SK-N-SH (cell line): ENCODE measurements around the gene BCL6. TPM values are rescaled to one million over a fixed set of nuclear protein-coding genes. Genes with fewer than 3 reads are reported as not detected.

ENCODE experiments used
- CTCF ChIA-PET: fragments of 300-600, 350-600 bp; formaldehyde crosslinking; extraction: SDS; loops from one replicate; lab custom pipeline; 2021; lab: Yijun Ruan, JAX
- POLR2A ChIA-PET: fragments of 350-600 bp; sonication (Branson Sonifier 250); formaldehyde crosslinking; extraction: SDS; loops from one replicate; lab custom pipeline; 2020; ENCODE audit warnings: antibody characterized with exemption, inconsistent platforms; lab: Yijun Ruan, JAX
- DNase-seq: peaks from one replicate; pipeline ENCODE4 v3.0.0; 2012
- H2AFZ ChIP-seq: fragments of 200-600 bp; sonication (generic); 2 replicates; pipeline ENCODE4 v1.8.1; 2016; ENCODE audit warnings: antibody characterized with exemption, mild to moderate bottlenecking, low read depth
- H3F3A ChIP-seq: fragments of 200-600 bp; sonication (generic); replicated peaks from 2 replicates; pipeline ENCODE3; 2016; ENCODE audit warnings: antibody characterized with exemption, mild to moderate bottlenecking; ENCODE audit not compliant: insufficient read depth
- H3K27ac ChIP-seq, 2 experiments: fragments of 200-500 bp in 1 of 2; fragments of 200-600 bp in 1 of 2; sonication (Bioruptor generic) in 1 of 2; sonication (generic), shearing (Covaris generic) in 1 of 2; 2 replicates each; pipeline versions ENCODE4 v1.5.1 to v1.6.1; 2014 to 2016; ENCODE audit warnings: low read depth in 2 of 2, inconsistent platforms in 1 of 2, low read length in 1 of 2, mild to moderate bottlenecking in 1 of 2, mixed read lengths in 1 of 2
- H3K27me3 ChIP-seq: fragments of 200-600 bp; sonication (generic), shearing (Covaris generic); 2 replicates; pipeline ENCODE4 v1.6.1; 2016; ENCODE audit warnings: mixed run types; ENCODE audit not compliant: insufficient read depth
- H3K36me3 ChIP-seq, 2 experiments: fragments of 200-500 bp in 1 of 2; fragments of 200-600 bp in 1 of 2; sonication (Bioruptor generic) in 1 of 2; sonication (generic) in 1 of 2; replicated peaks in 1 of 2; 2 replicates each; pipeline versions ENCODE3 to v1.5.1; 2014 to 2016; ENCODE audit warnings: low read length in 1 of 2, mild to moderate bottlenecking in 1 of 2; ENCODE audit not compliant: insufficient read depth in 2 of 2, control insufficient read depth in 1 of 2
- H3K4me1 ChIP-seq, 2 experiments: fragments of 200-500 bp in 1 of 2; fragments of 200-600 bp in 1 of 2; sonication (Bioruptor generic) in 1 of 2; sonication (generic), shearing (Covaris generic) in 1 of 2; 2 replicates each; pipeline versions ENCODE4 v1.5.1 to v1.6.1; 2014 to 2016; ENCODE audit warnings: low read depth in 1 of 2, low read length in 1 of 2, mixed run types in 1 of 2; ENCODE audit not compliant: insufficient read depth in 2 of 2, control insufficient read depth in 1 of 2
- H3K4me2 ChIP-seq: fragments of 200-600 bp; sonication (generic), shearing (Covaris generic); 2 replicates; pipeline ENCODE4 v1.6.1; 2017; ENCODE audit warnings: mixed run types
- H3K4me3 ChIP-seq, 2 experiments: fragments of 200-500 bp in 1 of 2; fragments of 200-600 bp in 1 of 2; sonication (Bioruptor generic) in 1 of 2; sonication (generic), shearing (Covaris generic) in 1 of 2; 2 replicates each; pipeline versions ENCODE4 v1.5.1 to v1.8.1; 2014 to 2016; ENCODE audit warnings: low read depth in 2 of 2, inconsistent platforms in 1 of 2, low read length in 1 of 2, mild to moderate bottlenecking in 1 of 2, mixed read lengths in 1 of 2, moderate library complexity in 1 of 2
- H3K79me2 ChIP-seq: fragments of 200-600 bp; sonication (generic); 2 replicates; pipeline ENCODE4 v1.8.1; 2017; ENCODE audit warnings: mild to moderate bottlenecking; ENCODE audit not compliant: insufficient read depth
- H3K9ac ChIP-seq: fragments of 200-600 bp; sonication (generic); 2 replicates; pipeline ENCODE4 v1.6.1; 2017; ENCODE audit warnings: mixed run types
- H3K9me2 ChIP-seq: fragments of 200-600 bp; sonication (generic); 2 replicates; pipeline ENCODE4 v1.6.1; 2017; ENCODE audit warnings: mixed run types
- H3K9me3 ChIP-seq: fragments of 200-600 bp; sonication (generic); 2 replicates; pipeline ENCODE4 v1.6.1; 2017; ENCODE audit warnings: mixed run types, mild to moderate bottlenecking, moderate library complexity
- H4K20me1 ChIP-seq: fragments of 200-600 bp; sonication (generic); 2 replicates; pipeline ENCODE4 v1.6.1; 2017; ENCODE audit warnings: mild to moderate bottlenecking, mixed run types; ENCODE audit not compliant: insufficient read depth
- CHD2 ChIP-seq: fragments of 150-350 bp; IDR thresholded peaks from 2 replicates; pipeline ENCODE4 v1.6.1; 2018; ENCODE audit warnings: low read length; ENCODE audit not compliant: partially characterized antibody
- CTCF ChIP-seq: fragments of 200-600 bp; sonication (generic); IDR thresholded peaks from 2 replicates; pipeline ENCODE4 v1.6.1; 2017; ENCODE audit warnings: antibody characterized with exemption, mild to moderate bottlenecking, moderate library complexity
- ELF1 ChIP-seq: IDR thresholded peaks from 2 replicates; pipeline ENCODE4 v1.4.0; 2012
- GATA2 ChIP-seq: sonication (generic); formaldehyde crosslinking; IDR thresholded peaks from 2 replicates; pipeline ENCODE4 v1.5.0; 2020; ENCODE audit warnings: mild to moderate bottlenecking, missing genetic modification reagents
- IRF3 ChIP-seq: fragments of 150-350 bp; IDR thresholded peaks from 2 replicates; pipeline ENCODE4 v1.6.1; 2016; ENCODE audit warnings: mild to moderate bottlenecking, low read depth, low read length
- MAX ChIP-seq: IDR thresholded peaks from 2 replicates; pipeline ENCODE4 v1.4.0; 2012; ENCODE audit warnings: low read depth
- MXI1 ChIP-seq: IDR thresholded peaks from 2 replicates; pipeline ENCODE4 v1.6.1; 2012; ENCODE audit warnings: mild to moderate bottlenecking, low read depth, low read length, improper control_type of control experiment
- NRF1 ChIP-seq: IDR thresholded peaks from 2 replicates; pipeline ENCODE4 v1.6.1; 2012; ENCODE audit warnings: low read depth, mild to moderate bottlenecking, low read length
- PBX3 ChIP-seq: IDR thresholded peaks from 2 replicates; pipeline ENCODE4; 2012
- RCOR1 ChIP-seq: fragments of 150-350 bp; IDR thresholded peaks from 2 replicates; pipeline ENCODE4 v1.6.1; 2017; ENCODE audit warnings: antibody characterized with exemption, low read length
- RFX5 ChIP-seq: IDR thresholded peaks from 2 replicates; pipeline ENCODE4 v1.6.1; 2012; ENCODE audit warnings: mild to moderate bottlenecking, improper control_type of control experiment, low read length
- RXRA ChIP-seq: IDR thresholded peaks from 2 replicates; pipeline ENCODE4 v1.4.0; 2012; ENCODE audit warnings: low read depth, mild to moderate bottlenecking, borderline replicate concordance
- TAF1 ChIP-seq: IDR thresholded peaks from 2 replicates; pipeline ENCODE4 v1.6.1; 2012; ENCODE audit warnings: low read depth, mild to moderate bottlenecking, low read length, moderate library complexity, borderline replicate concordance
- TCF12 ChIP-seq: IDR thresholded peaks from 2 replicates; pipeline ENCODE4 v1.4.0; 2012
- TEAD4 ChIP-seq: IDR thresholded peaks from 2 replicates; pipeline ENCODE4 v1.4.0; 2012; ENCODE audit warnings: mild to moderate bottlenecking, borderline replicate concordance; ENCODE audit not compliant: insufficient read depth
- ZBTB33 ChIP-seq: IDR thresholded peaks from 2 replicates; pipeline ENCODE4 v1.4.0; 2012; ENCODE audit warnings: low read depth, borderline replicate concordance
- WGBS: methylation state at CpG from one replicate; pipeline ENCODE4 v1.1.6; 2017; ENCODE audit warnings: low lambda C conversion rate; 5-methylcytosine and 5-hydroxymethylcytosine counted together
- polyA plus RNA-seq, 3 experiments: library from polyadenylated mRNA; depleted of rRNA; stranded (reverse); fragments of >200 nt; gene quantifications; 2 replicates each; pipeline ENCODE4 v1.2.3, GENCODE V29; 2012

The BCL6 gene
- polyA plus RNA-seq, 1 of the 3 experiments (the other 2 are of a cell fraction), result 13.8 TPM

GRCh38 chr3:187695449-187695848 lies 49.8 kb downstream of the BCL6 start:
- DNase-seq, result no peak
- WGBS, result 21% methylated on average over 4 of the region's 4 CpGs
- Histone ChIP-seq H3K27ac (no peak overlapping the region), H3K9me3 (no peaks in the 10 kb centered on the region), H3K4me2 (no peak overlapping the region), H3K27me3 (peaks cover 40% of the 10 kb centered on the region; the same call in 1 of the 2 replicates), H3K36me3 (no peaks in the 10 kb centered on the region), H3F3A (no peaks in the 10 kb centered on the region), H2AFZ (no peak overlapping the region), H3K9ac (no peak overlapping the region), H3K9me2 (no peaks in the 10 kb centered on the region), H3K4me1 (no peaks in the 10 kb centered on the region), H4K20me1 (no peaks in the 10 kb centered on the region), H3K79me2 (no peaks in the 10 kb centered on the region), H3K4me3 (no peak overlapping the region)
- no peak for TF ChIP-seq TEAD4
- no peak for TF ChIP-seq ZBTB33
- no peak for TF ChIP-seq RCOR1
- no peak for TF ChIP-seq MAX
- TF ChIP-seq ELF1, result no peak
- TF ChIP-seq NRF1, result no peak
- TF ChIP-seq GATA2, result no peak
- no peak for TF ChIP-seq CHD2
- no peak for TF ChIP-seq IRF3
- TF ChIP-seq PBX3, result no peak
- TF ChIP-seq TCF12, result no peak
- no peak for TF ChIP-seq RFX5
- TF ChIP-seq CTCF, result no peak
- TF ChIP-seq MXI1, result no peak
- TF ChIP-seq TAF1, result no peak
- no peak for TF ChIP-seq RXRA
- ChIA-PET CTCF (interaction anchor here (0.9 kb wide), 1 partner anchor 17 kb away, joined by 3 read pairs; no protein-coding TSS in a partner anchor), POLR2A (no interaction called here)
